IMR-90 (cell line): ENCODE measurements around the gene EDDM13. TPM values are rescaled to one million over a fixed set of nuclear protein-coding genes. Genes with fewer than 3 reads are reported as not detected.

Source experiments
- ATAC-seq: fragments of 200-7000 bp; cut with Tn5 transposase; 2 replicates; pipeline ENCODE4 v1.9.1; 2020; ENCODE audit warnings: low read depth, mild to moderate bottlenecking, moderate library complexity
- BruUV-seq: library from RNA; stranded (reverse); fragments of 400-500 nt; replicated peaks from 2 replicates; lab custom pipeline; 2021; lab: Mats Ljungman, UMichigan
- CTCF ChIA-PET: fragments of 300-600 bp; formaldehyde crosslinking; extraction: SDS; loops from one replicate; lab custom pipeline; 2021; ENCODE audit warnings: antibody characterized with exemption; lab: Yijun Ruan, JAX
- POLR2A ChIA-PET: fragments of 300-600 bp; sonication (Branson Sonifier 250); formaldehyde crosslinking; loops from one replicate; lab custom pipeline; 2022; ENCODE audit warnings: antibody characterized with exemption; ENCODE audit not compliant: unreplicated experiment; lab: Charles Lee
- DNase-seq: peaks from one replicate; pipeline ENCODE4 v3.0.0; 2013
- H2AFZ ChIP-seq: replicated peaks from 2 replicates; pipeline ENCODE3; 2013; ENCODE audit warnings: low read length, mild to moderate bottlenecking; ENCODE audit not compliant: poor library complexity
- H2AK5ac ChIP-seq: 2 replicates; pipeline ENCODE4 v1.6.1; 2013; ENCODE audit warnings: low read depth, low read length, inconsistent platforms
- H2AK9ac ChIP-seq: replicated peaks from 2 replicates; pipeline ENCODE3; 2013; ENCODE audit warnings: mild to moderate bottlenecking, low read depth, low read length, moderate library complexity; ENCODE audit not compliant: poor library complexity
- H2BK120ac ChIP-seq: 2 replicates; pipeline ENCODE4 v1.6.1; 2013; ENCODE audit warnings: low read depth, low read length, inconsistent platforms
- H2BK15ac ChIP-seq: 3 replicates; pipeline ENCODE4 v1.6.1; 2013; ENCODE audit warnings: low read depth, low read length, inconsistent platforms
- H2BK20ac ChIP-seq: 2 replicates; pipeline ENCODE4 v1.6.1; 2013; ENCODE audit warnings: low read depth, mild to moderate bottlenecking, inconsistent platforms, low read length, moderate library complexity
- H2BK5ac ChIP-seq: 2 replicates; pipeline ENCODE4 v1.6.1; 2013; ENCODE audit warnings: mild to moderate bottlenecking, low read depth, low read length, inconsistent platforms; ENCODE audit not compliant: poor library complexity, severe bottlenecking
- H3K14ac ChIP-seq: replicated peaks from 2 replicates; pipeline ENCODE4 v1.6.1; 2013; ENCODE audit warnings: low read depth, low read length, inconsistent platforms
- H3K18ac ChIP-seq: 2 replicates; pipeline ENCODE4 v1.6.1; 2013; ENCODE audit warnings: low read depth, low read length, control low read depth
- H3K23ac ChIP-seq: 2 replicates; pipeline ENCODE4 v1.6.1; 2013; ENCODE audit warnings: low read depth, low read length, inconsistent platforms
- H3K27ac ChIP-seq: 2 replicates; pipeline ENCODE4 v1.5.1; 2013; ENCODE audit warnings: mild to moderate bottlenecking, control low read depth, low read length; ENCODE audit not compliant: insufficient read depth
- H3K27me3 ChIP-seq: 2 replicates; pipeline ENCODE4 v1.6.1; 2013; ENCODE audit warnings: low read length; ENCODE audit not compliant: control insufficient read depth, insufficient read depth
- H3K36me3 ChIP-seq: 2 replicates; pipeline ENCODE4 v1.6.1; 2013; ENCODE audit warnings: low read length, mixed read lengths; ENCODE audit not compliant: control insufficient read depth, insufficient read depth
- H3K4ac ChIP-seq: 2 replicates; pipeline ENCODE4 v1.6.1; 2013; ENCODE audit warnings: low read depth, low read length, inconsistent platforms
- H3K4me1 ChIP-seq: 2 replicates; pipeline ENCODE4 v1.6.1; 2013; ENCODE audit warnings: low read length, mixed read lengths; ENCODE audit not compliant: control insufficient read depth, insufficient read depth
- H3K4me2 ChIP-seq: 2 replicates; pipeline ENCODE4 v1.6.1; 2013; ENCODE audit warnings: low read depth, mild to moderate bottlenecking, control low read depth, low read length, moderate library complexity
- H3K4me3 ChIP-seq: 2 replicates; pipeline ENCODE4 v1.5.1; 2013; ENCODE audit warnings: low read depth, mild to moderate bottlenecking, control low read depth, low read length, moderate library complexity; ENCODE audit not compliant: insufficient read depth
- H3K56ac ChIP-seq: 2 replicates; pipeline ENCODE4 v1.6.1; 2013; ENCODE audit warnings: low read length, inconsistent platforms; ENCODE audit not compliant: insufficient read depth; ENCODE audit errors: extremely low read depth
- H3K79me1 ChIP-seq, 2 experiments: 2 replicates each; pipeline ENCODE4 v1.6.1; 2013; ENCODE audit warnings: low read length in 2 of 2, inconsistent platforms in 1 of 2, low read depth in 1 of 2
- H3K9ac ChIP-seq: 2 replicates; pipeline ENCODE4 v1.6.1; 2013; ENCODE audit warnings: low read depth, low read length, control low read depth
- H3K9me1 ChIP-seq: 2 replicates; pipeline ENCODE4 v1.6.1; 2013; ENCODE audit warnings: low read length, inconsistent platforms; ENCODE audit not compliant: insufficient read depth
- H3K9me3 ChIP-seq: 2 replicates; pipeline ENCODE4 v1.6.1; 2013; ENCODE audit warnings: low read length; ENCODE audit not compliant: control insufficient read depth, insufficient read depth
- H4K20me1 ChIP-seq: 2 replicates; pipeline ENCODE4 v1.6.1; 2013; ENCODE audit warnings: low read length, inconsistent platforms; ENCODE audit not compliant: insufficient read depth
- H4K5ac ChIP-seq: 2 replicates; pipeline ENCODE4 v1.6.1; 2013; ENCODE audit warnings: mild to moderate bottlenecking, low read depth, low read length, control low read depth
- H4K8ac ChIP-seq, 2 experiments: 2 replicates each; pipeline ENCODE4 v1.6.1; 2013; ENCODE audit warnings: low read depth in 2 of 2, low read length in 2 of 2, control low read depth in 1 of 2, inconsistent platforms in 1 of 2
- H4K91ac ChIP-seq: 2 replicates; pipeline ENCODE4 v1.6.1; 2013; ENCODE audit warnings: low read depth, low read length, inconsistent platforms; ENCODE audit not compliant: insufficient read depth
- BHLHE40 ChIP-seq: fragments of 150-350 bp; IDR thresholded peaks from 2 replicates; pipeline ENCODE4 v1.6.1; 2016; ENCODE audit warnings: mild to moderate bottlenecking, low read depth, low read length
- CEBPB ChIP-seq: IDR thresholded peaks from 2 replicates; pipeline ENCODE4 v1.6.1; 2012; ENCODE audit warnings: low read depth, low read length, improper control_type of control experiment
- CHD1 ChIP-seq: IDR thresholded peaks from 2 replicates; pipeline ENCODE4 v1.6.1; 2012; ENCODE audit warnings: low read depth, low read length, improper control_type of control experiment
- CTCF ChIP-seq: conservative IDR thresholded peaks from 2 replicates; pipeline ENCODE4 v1.5.1; 2012; ENCODE audit warnings: mild to moderate bottlenecking, low read depth, low read length, improper control_type of control experiment
- FOS ChIP-seq: fragments of 150-350 bp; IDR thresholded peaks from 2 replicates; pipeline ENCODE4 v1.6.1; 2016; ENCODE audit warnings: low read depth, low read length
- MAZ ChIP-seq: IDR thresholded peaks from 2 replicates; pipeline ENCODE4 v1.6.1; 2012; ENCODE audit warnings: low read depth, mild to moderate bottlenecking, low read length, improper control_type of control experiment, moderate library complexity, borderline replicate concordance
- MXI1 ChIP-seq: IDR thresholded peaks from 2 replicates; pipeline ENCODE4 v1.6.1; 2012; ENCODE audit warnings: low read depth, mild to moderate bottlenecking, low read length, moderate library complexity, borderline replicate concordance
- NFE2L2 ChIP-seq: fragments of 150-350 bp; IDR thresholded peaks from 2 replicates; pipeline ENCODE4 v1.6.1; 2016; ENCODE audit warnings: low read depth, mild to moderate bottlenecking, low read length
- POLR2A ChIP-seq: IDR thresholded peaks from 2 replicates; pipeline ENCODE4 v1.6.1; 2012; ENCODE audit warnings: mild to moderate bottlenecking, low read depth, low read length
- RAD21 ChIP-seq: IDR thresholded peaks from 2 replicates; pipeline ENCODE4 v1.6.1; 2012; ENCODE audit warnings: low read length, improper control_type of control experiment
- RCOR1 ChIP-seq: IDR thresholded peaks from 2 replicates; pipeline ENCODE4 v1.6.1; 2012; ENCODE audit warnings: mild to moderate bottlenecking, low read length, improper control_type of control experiment; ENCODE audit not compliant: insufficient replicate concordance
- SMC3 ChIP-seq: fragments of 150-350 bp; IDR thresholded peaks from 2 replicates; pipeline ENCODE4 v1.6.1; 2016; ENCODE audit warnings: low read depth, mild to moderate bottlenecking, antibody characterized with exemption, low read length, moderate library complexity
- dilution Hi-C: fragments of 300-500 bp; cut with HindIII; formaldehyde crosslinking; loops from one replicate; pipeline ENCODE4 v1.14.3; 2018; ENCODE audit warnings: low sequenced_read_pairs; ENCODE audit not compliant: unreplicated experiment
- in situ Hi-C: fragments of 300-500 bp; cut with MboI; formaldehyde crosslinking; loops from 3 replicates; pipeline ENCODE4 v1.14.3; 2019; ENCODE audit warnings: low sequenced_read_pairs, inconsistent platforms, mixed read lengths
- intact Hi-C: fragments of 100-400 bp; cut with micrococcal nuclease; formaldehyde crosslinking; loops from 2 replicates; pipeline ENCODE4 v1.10.0; 2022
- polyA plus RNA-seq, 3 experiments: library from polyadenylated mRNA; depleted of rRNA; stranded (reverse); fragments of >200 nt; gene quantifications; 2 replicates each; pipeline ENCODE4 v1.2.3, GENCODE V29; 2012; ENCODE audit warnings: low replicate concordance in 1 of 3
- total RNA-seq: library from RNA; depleted of rRNA; stranded (reverse); fragments of >200 nt; gene quantifications from 2 replicates; pipeline ENCODE4 v1.2.3, GENCODE V29; 2012
- TF ChIP-seq, protein P1 (sequence below): fragments of 150-350 bp; IDR thresholded peaks from 2 replicates; pipeline ENCODE4 v1.6.1; 2016; ENCODE audit warnings: low read depth, mild to moderate bottlenecking, low read length, moderate library complexity, borderline replicate concordance

Gene EDDM13
- total and polyA plus RNA-seq, 2 of the 4 experiments (the other 2 are of a cell fraction), result not detected

DNA sequence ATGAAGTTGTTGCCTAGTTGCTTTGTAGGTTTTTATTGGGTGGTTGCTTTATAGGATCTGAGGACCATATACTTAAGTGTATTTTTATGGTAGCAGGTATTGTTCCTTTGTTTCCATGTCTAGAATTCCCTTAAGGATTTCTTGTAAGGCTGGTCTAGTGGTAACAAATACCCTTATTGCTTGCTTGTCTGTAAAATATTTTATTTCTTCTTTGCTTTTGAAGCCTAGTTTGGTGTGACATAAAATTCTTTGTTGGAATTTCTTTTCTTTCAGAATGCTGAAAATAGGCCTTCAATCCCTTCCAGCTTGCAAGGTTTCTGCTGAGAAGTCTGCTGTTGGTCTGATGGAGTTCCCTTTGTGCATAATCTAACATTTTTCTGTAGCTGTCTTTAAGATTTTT lies 60.1 kb downstream of the EDDM13 start:
- H3K36me3 ChIP-seq, result no peaks in the 10 kb centered on the region
- TF ChIP-seq CHD1 (no peak), MAZ (no peak), RCOR1 (no peak), SMC3 (no peak), FOS (no peak), NFE2L2 (no peak), CTCF (no peak), RAD21 (no peak), POLR2A (no peak), BHLHE40 (no peak), MXI1 (no peak), CEBPB (no peak)
- TF ChIP-seq, protein P1, sequence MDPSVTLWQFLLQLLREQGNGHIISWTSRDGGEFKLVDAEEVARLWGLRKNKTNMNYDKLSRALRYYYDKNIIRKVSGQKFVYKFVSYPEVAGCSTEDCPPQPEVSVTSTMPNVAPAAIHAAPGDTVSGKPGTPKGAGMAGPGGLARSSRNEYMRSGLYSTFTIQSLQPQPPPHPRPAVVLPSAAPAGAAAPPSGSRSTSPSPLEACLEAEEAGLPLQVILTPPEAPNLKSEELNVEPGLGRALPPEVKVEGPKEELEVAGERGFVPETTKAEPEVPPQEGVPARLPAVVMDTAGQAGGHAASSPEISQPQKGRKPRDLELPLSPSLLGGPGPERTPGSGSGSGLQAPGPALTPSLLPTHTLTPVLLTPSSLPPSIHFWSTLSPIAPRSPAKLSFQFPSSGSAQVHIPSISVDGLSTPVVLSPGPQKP, result no peak
- H3K18ac ChIP-seq, result no peak overlapping the region
- POLR2A ChIA-PET, result no interaction called here
- no peak overlapping the region for H3K14ac ChIP-seq
- intact Hi-C loops, result loop anchor here (1.0 to 2.0 kb wide), 3 partner anchors 79 to 266 kb away; no protein-coding TSS in a partner anchor
- H3K4ac ChIP-seq, result no peak overlapping the region
- no peak overlapping the region for H3K9ac ChIP-seq
- dilution Hi-C loops, result no loop called here
- H2BK5ac ChIP-seq, result no peak overlapping the region
- no peak overlapping the region for H2AFZ ChIP-seq
- no peak overlapping the region for H2AK5ac ChIP-seq
- no peaks in the 10 kb centered on the region for H3K27me3 ChIP-seq
- H2BK20ac ChIP-seq, result no peak overlapping the region
- no peak overlapping the region for H3K23ac ChIP-seq
- H2BK15ac ChIP-seq, result no peak overlapping the region
- DNase-seq (no peak), ATAC-seq (no peak)
- no peak overlapping the region for H3K4me2 ChIP-seq
- no peak overlapping the region for H3K4me3 ChIP-seq
- in situ Hi-C loops, result no loop called here
- H4K8ac ChIP-seq, result no peak overlapping the region
- H3K27ac ChIP-seq, result no peak overlapping the region
- no peaks in the 10 kb centered on the region for H3K4me1 ChIP-seq
- H3K79me1 ChIP-seq, result no peaks in the 10 kb centered on the region
- CTCF ChIA-PET, result interaction anchor here (0.6 to 2.6 kb wide), 10 partner anchors 9 to 264 kb away, joined by 3 to 45 read pairs (median 6); partner anchors contain the start of gene ZSCAN5A
- H3K9me1 ChIP-seq, result no peaks in the 10 kb centered on the region
- no peak overlapping the region for H4K91ac ChIP-seq
- no peak overlapping the region for H3K56ac ChIP-seq
- H4K5ac ChIP-seq, result no peak overlapping the region
- no peak overlapping the region for H2AK9ac ChIP-seq
- no peaks in the 10 kb centered on the region for H4K20me1 ChIP-seq
- no TSS peak for BruUV-seq
- H2BK120ac ChIP-seq, result no peak overlapping the region
- no peaks in the 10 kb centered on the region for H3K9me3 ChIP-seq
